Heart right ventricle (tissue), 16 donors: Measurements from ENCODE around the gene GNPAT. TPM values are rescaled to one million over a fixed set of nuclear protein-coding genes. Genes with fewer than 3 reads are reported as not detected.

Source experiments
- ATAC-seq, 8 donors: fragments of 200-7000 bp; cut with Tn5 transposase; one replicate each; pipeline ENCODE4 v1.9.1; 2020; ENCODE audit warnings: mild to moderate bottlenecking in 8 of 8, moderate library complexity in 8 of 8, moderate number of reproducible peaks in 1 of 8
- DNase-seq, 2 donors: peaks; one replicate each; pipeline ENCODE4 v3.0.0-alpha.2; 2020
- H3K27ac ChIP-seq, 10 donors: fragments of 200-600 bp; sonication (generic) in 2 of 10; one replicate each; pipeline versions ENCODE4 v1.5.0 to v1.8.0; 2020 to 2022; ENCODE audit warnings: mild to moderate bottlenecking in 3 of 10
- H3K27me3 ChIP-seq, 7 donors: fragments of 200-600 bp; one replicate each; pipeline ENCODE4 v1.8.0; 2021 to 2022; ENCODE audit warnings: mild to moderate bottlenecking in 2 of 7
- H3K36me3 ChIP-seq, 9 donors: fragments of 200-600 bp; sonication (generic) in 1 of 9; one replicate each; pipeline versions ENCODE4 v1.5.0 to v1.8.0; 2020 to 2022; ENCODE audit warnings: mild to moderate bottlenecking in 2 of 9
- H3K4me1 ChIP-seq, 9 donors: fragments of 200-600 bp; sonication (generic) in 1 of 9; one replicate each; pipeline versions ENCODE4 v1.5.0 to v1.8.0; 2020 to 2022; ENCODE audit warnings: mild to moderate bottlenecking in 4 of 9
- H3K4me3 ChIP-seq, 10 donors: fragments of 200-600 bp; sonication (generic) in 2 of 10; one replicate each; pipeline versions ENCODE4 v1.5.0 to v1.8.0; 2020 to 2022; ENCODE audit warnings: mild to moderate bottlenecking in 7 of 10, moderate library complexity in 2 of 10
- H3K9me3 ChIP-seq, 11 donors: fragments of 200-600 bp in 10 of 11; sonication (generic) in 2 of 11; one replicate each; pipeline versions ENCODE4 v1.5.0 to v1.8.0; 2013 to 2022; ENCODE audit warnings: mild to moderate bottlenecking in 2 of 11, control low read depth in 1 of 11, moderate library complexity in 1 of 11
- CTCF ChIP-seq, 9 donors: fragments of 200-600 bp; sonication (generic) in 2 of 9; IDR thresholded peaks; one replicate each; pipeline versions ENCODE4 v1.5.0 to v1.8.0; 2021 to 2022; ENCODE audit warnings: antibody characterized with exemption in 9 of 9, mild to moderate bottlenecking in 5 of 9, moderate library complexity in 1 of 9
- WGBS, 2 donors: extraction: QIAGEN DNeasy Blood & Tissue Kit; methylation state at CpG; one replicate each; pipeline ENCODE4 v1.1.7; 2013; ENCODE audit warnings: inconsistent platforms in 1 of 2; 5-methylcytosine and 5-hydroxymethylcytosine counted together
- intact Hi-C, 10 donors: fragments of 100-400 bp; cut with DNase I; formaldehyde crosslinking; loops; one replicate each; pipeline versions ENCODE4 v1.11.1 to v1.14.2; 2022
- polyA plus RNA-seq, 2 donors: library from polyadenylated mRNA; stranded (reverse); fragments of 200-250 nt; gene quantifications; one replicate each; pipeline ENCODE4 v1.2.3, GENCODE V29; 2013
- total RNA-seq, 10 donors: library from RNA; stranded (reverse); fragmentation: NEBNext Ultra II Directional in 3 of 10; extraction: Animal tissue kit (Norgen Biotek cat#: 25700) in 3 of 10; gene quantifications; one replicate each; pipeline versions ENCODE4 v1.2.1 to v1.2.4, GENCODE V29; 2021 to 2023
- donor health status: Arrhythmogenic right ventricular cardiomyopathy.
- donor health status: ischemic (EF 13 %, LVEDD 7.1; RV severe dilation, severe dysfunction).
- donor health status: healthy with polysubstance abuse.
- donor health status: DM: no; HTN: yes; CAD: no.
- donor health status: DM: no; HTN: no; CAD: no.
- donor health status: ischemic (EF 25% LVEDD 6.9; RV normal size, moderate dysfunction).
- donor health status: ischemic (EF 25% LVEDD 5.7; RV mildly dilated, moderate dysfunction).
- donor health status: healthy.
- donor health status: DM: yes; HTN: yes; CAD: no.
- donor health status: Ischemic cardiomyopathy.
- donor health status: ischemic (EF 35%, LVEDD 5.7; RV mildly dilated, moderate dysfunction).
- donor health status: nonischemic (EF 11% LVEDD 7.7; RV severe dilation, severe dysfunction).
- donor health status: DM: yes; HTN: yes; CAD: no.
- donor health status: PGD.
- donor health status: ischemic (EF 29% LVEDD 5.4; RV normal size, mild dysfunction).
- donor health status: nonischemic (EF 23%, LVEDD 6.1; RV moderate dilation, normal function).

GNPAT gene
- total and polyA plus RNA-seq, 12 donors = 40.3 to 74.0 (median 51.8) TPM

- no peak for ATAC-seq
Measured at GRCh38 chr1:231213831-231214573, 27.0 kb upstream of the GNPAT start.

GRCh38 chr1:231214918-231215680 is 25.9 kb upstream of the GNPAT start:
- ATAC-seq = no peak
- Histone ChIP-seq H3K36me3 (no peaks in the 10 kb centered on the region), H3K4me3 (no peak overlapping the region), H3K4me1 (peaks cover 0 to 11% (median 0%) of the 10 kb centered on the region in 9 donors), H3K9me3 (no peaks in the 10 kb centered on the region), H3K27ac (no peak overlapping the region), H3K27me3 (peaks cover 0 to 39% (median 0%) of the 10 kb centered on the region in 7 donors)
- intact Hi-C loops = loop anchor here in 7 of 10 donors (5.0 to 10.0 kb wide), 6 partner anchors 120 to 420 kb away; no protein-coding TSS in a partner anchor
- no peak for TF ChIP-seq CTCF (IDR thresholded peaks at IDR 0.05)
- DNase-seq = no peak
- WGBS, 2 donors = 67 to 71% methylated on average over 17 of the region's 17 CpGs

More at GRCh38 chr1:231213831-231214573, 27.0 kb upstream of the GNPAT start:
- 93% methylated on average over 22 of the region's 22 CpGs for WGBS, 2 donors
- Histone ChIP-seq H3K27ac (no peak overlapping the region), H3K36me3 (no peaks in the 10 kb centered on the region), H3K4me1 (peaks cover 0 to 11% (median 0%) of the 10 kb centered on the region in 9 donors), H3K27me3 (peaks cover 0 to 39% (median 0%) of the 10 kb centered on the region in 7 donors), H3K4me3 (no peak overlapping the region), H3K9me3 (no peaks in the 10 kb centered on the region)
- intact Hi-C loops = loop anchor here in 6 of 10 donors (5.0 to 10.0 kb wide), 6 partner anchors 119 to 419 kb away; no protein-coding TSS in a partner anchor
- no peak for TF ChIP-seq CTCF (IDR thresholded peaks at IDR 0.05)
- DNase-seq = no peak

- Histone ChIP-seq H3K4me1 (peaks cover 0 to 11% (median 0%) of the 10 kb centered on the region in 9 donors), H3K4me3 (no peak overlapping the region), H3K27me3 (peaks cover 0 to 39% (median 0%) of the 10 kb centered on the region in 7 donors), H3K36me3 (no peaks in the 10 kb centered on the region), H3K9me3 (no peaks in the 10 kb centered on the region), H3K27ac (no peak overlapping the region)
- ATAC-seq = no peak
- intact Hi-C loops = loop anchor here in 3 of 10 donors (5.0 to 10.0 kb wide), 4 partner anchors 121 to 421 kb away; no protein-coding TSS in a partner anchor
- WGBS, 2 donors = 61% methylated on average over 10 of the region's 10 CpGs
- no peak for TF ChIP-seq CTCF (IDR thresholded peaks at IDR 0.05)
- no peak for DNase-seq
Measured at GRCh38 chr1:231215681-231216385, 25.2 kb upstream of the GNPAT start.

GRCh38 chr1:231216498-231216897 is 24.5 kb upstream of the GNPAT start:
- H3K36me3 ChIP-seq = no peaks in the 10 kb centered on the region
- H3K4me1 ChIP-seq = peaks cover 0 to 6% (median 0%) of the 10 kb centered on the region in 9 donors
- TF ChIP-seq CTCF (IDR thresholded peaks at IDR 0.05) = no peak
- no peak overlapping the region for H3K4me3 ChIP-seq
- intact Hi-C loops = loop anchor here in 3 of 10 donors (5.0 to 10.0 kb wide), 4 partner anchors 122 to 422 kb away; no protein-coding TSS in a partner anchor
- whole genome bisulfite sequencing, 2 donors = 42 to 49% methylated on average over 4 of the region's 4 CpGs
- no peak for DNase-seq
- peaks cover 0 to 39% (median 0%) of the 10 kb centered on the region in 7 donors for H3K27me3 ChIP-seq
- H3K9me3 ChIP-seq = no peaks in the 10 kb centered on the region
- no peak for ATAC-seq
- H3K27ac ChIP-seq = no peak overlapping the region
